HG03558 (cell line): Measurements from ENCODE around the gene TMOD1.

Source experiments
- ATAC-seq: cut with Tn5 transposase; IDR thresholded peaks from one replicate; pipeline ENCODE4 v1.9.1; 2021; ENCODE audit warnings: moderate number of reproducible peaks; ENCODE audit not compliant: unreplicated experiment; ENCODE audit errors: extremely low read depth

Gene TMOD1

GRCh38 chr9:97625620-97626019 is 124.2 kb downstream of the TMOD1 start:
- ATAC-seq: no peak

GRCh38 chr9:97627624-97628023 is 126.2 kb downstream of the TMOD1 start:
- no peak for ATAC-seq

- no peak for ATAC-seq
These were observed 127.2 kb downstream of the TMOD1 start for GRCh38 chr9:97628668-97629067.

DNA sequence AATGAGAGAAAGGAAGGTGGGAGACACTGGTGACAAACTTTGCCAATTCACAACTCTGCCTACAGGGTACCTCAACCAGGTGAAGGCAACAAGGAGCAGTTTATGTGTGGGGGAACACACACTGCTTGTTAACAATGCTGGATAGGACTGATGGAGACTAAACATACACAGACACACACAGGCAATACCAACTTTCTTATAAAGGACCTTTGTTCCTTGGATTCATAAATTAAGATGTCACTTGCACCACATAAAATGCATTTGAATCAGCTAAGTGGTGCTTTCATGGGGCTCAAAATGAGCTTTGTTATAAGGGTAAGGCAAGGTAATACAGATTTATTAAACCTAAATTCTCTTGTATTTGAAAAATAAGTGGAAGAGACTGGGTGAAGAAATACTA is 127.7 kb downstream of the TMOD1 start:
- no peak for ATAC-seq

GRCh38 chr9:97630591-97630990 is 129.1 kb downstream of the TMOD1 start:
- ATAC-seq: no peak

DNA sequence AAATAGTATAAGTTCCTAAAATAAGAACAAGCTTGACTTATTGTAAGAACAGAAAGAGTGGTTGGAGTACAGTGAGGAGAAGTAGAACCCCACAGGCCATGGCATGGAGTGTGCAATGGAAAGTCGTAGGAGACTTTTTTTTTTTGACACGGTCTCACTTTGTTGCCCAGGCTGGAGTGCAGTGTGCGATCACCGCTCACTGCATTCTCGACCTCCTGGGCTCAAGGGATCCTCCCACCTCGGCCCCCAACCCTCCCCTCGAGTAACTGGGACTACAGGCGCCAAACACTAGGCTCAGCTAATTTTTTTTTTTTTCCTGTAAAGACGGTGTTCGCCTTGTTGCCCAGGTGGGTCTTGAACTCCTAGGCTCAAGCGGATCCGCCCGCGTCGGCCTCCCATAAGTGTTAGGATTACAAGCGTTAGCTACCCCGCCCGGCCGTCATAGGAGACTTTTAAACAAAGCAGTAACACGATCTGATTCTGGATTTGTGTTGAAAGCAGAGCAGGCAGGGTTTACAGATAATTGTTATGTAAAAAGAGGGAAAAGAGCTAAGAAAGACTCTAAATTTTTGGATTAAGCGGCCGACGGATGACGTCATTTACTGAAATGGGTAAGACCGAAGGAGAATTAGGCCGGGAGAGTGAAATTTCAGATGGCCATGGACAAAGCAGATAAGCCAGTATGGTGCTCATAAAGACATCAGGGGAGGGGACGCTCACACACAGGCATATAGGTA is 130.9 kb downstream of the TMOD1 start:
- peak; percentile 5 for ATAC-seq

- peak; percentile 81 for ATAC-seq
These were observed 131.8 kb downstream of the TMOD1 start, which contains the start of the genes NCBP1 and TSTD2 for GRCh38 chr9:97632985-97633858. NCBP1 (plus strand) TSS chr9:97633821; CDS start chr9:97633882, 61 bp downstream. TSTD2 (minus strand) TSS chr9:97633368; CDS start chr9:97627562, 5,806 bp downstream.

- ATAC-seq: peak; percentile 4
These were observed 132.5 kb downstream of the TMOD1 start for GRCh38 chr9:97633859-97634490.

- ATAC-seq: no peak
These were observed 133.6 kb downstream of the TMOD1 start for GRCh38 chr9:97635026-97635425.

DNA sequence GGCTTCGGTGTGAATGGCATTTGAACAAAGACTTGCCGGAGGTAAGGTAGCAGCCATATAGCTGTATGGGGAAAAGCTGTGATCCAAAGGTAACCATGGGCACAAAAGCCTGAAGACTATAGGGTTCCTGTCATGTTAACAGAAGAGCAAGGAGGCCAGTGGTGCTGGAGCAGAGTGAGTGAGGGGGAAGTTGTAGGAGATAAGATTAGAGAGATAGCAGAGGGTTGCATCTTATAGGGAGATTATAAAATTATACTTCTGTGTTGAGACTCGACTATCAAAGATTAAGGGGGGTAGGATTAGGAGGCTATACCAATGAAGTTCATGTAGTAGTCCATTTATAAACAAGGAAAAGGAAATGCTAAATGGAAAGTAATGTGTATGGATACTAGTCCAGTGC is 135.4 kb downstream of the TMOD1 start:
- ATAC-seq: no peak

DNA sequence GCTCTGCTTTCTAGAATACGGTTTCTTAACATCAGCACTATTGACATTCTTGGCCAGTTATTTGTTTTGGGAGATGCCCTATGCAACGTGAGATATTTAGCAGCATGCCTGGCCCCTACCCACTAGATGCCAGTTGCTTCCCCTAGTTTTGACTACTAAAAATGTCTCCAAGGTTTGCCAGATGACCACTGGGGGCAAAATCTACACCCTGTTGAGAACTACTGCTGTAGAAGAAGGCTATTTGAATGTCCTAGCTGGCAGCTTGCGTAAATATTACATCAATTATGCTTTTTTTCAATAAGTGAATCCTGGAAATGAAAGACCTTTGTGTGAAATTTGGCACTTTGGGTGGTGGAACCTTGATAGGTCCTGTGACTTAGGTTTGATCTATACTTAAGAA is 137.2 kb downstream of the TMOD1 start:
- ATAC-seq: no peak

DNA sequence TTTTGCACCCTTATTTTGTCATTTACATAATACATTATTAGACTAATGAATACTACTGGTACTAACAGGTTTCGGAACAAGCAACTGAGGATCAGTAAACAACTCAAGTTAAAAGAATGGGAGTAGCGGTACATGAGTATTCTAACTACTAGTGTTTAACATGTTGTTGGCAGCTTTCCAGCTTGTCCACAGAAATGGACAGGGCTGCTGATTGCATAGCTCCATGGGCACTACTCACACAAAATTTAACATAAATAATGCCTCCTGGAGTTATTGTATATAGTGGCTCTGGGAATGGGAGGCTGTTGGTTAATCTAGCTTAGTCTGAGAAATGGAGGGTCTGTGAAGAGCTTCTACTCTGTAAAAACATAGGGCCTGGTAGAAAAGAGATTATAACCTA is 138.9 kb downstream of the TMOD1 start:
- no peak for ATAC-seq

DNA sequence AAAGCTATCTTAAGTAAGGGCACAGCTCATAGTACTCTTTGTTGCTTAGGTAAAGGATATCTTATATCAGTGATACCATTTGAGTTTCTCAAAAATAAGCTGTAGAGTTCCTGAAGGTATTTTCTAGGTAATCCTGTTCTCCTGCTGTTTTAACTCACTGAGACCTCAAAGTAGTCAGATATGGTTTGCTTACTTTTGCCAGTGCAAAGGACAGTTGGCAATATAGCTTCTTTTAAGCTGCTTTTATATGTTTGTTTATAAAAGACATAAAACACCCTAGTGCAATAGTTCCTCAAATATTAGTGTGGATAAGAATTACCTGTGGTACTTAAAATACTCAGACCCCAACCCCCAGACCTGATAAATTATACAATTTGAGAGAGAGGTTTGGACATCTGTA is 144.3 kb downstream of the TMOD1 start:
- ATAC-seq: no peak

GRCh38 chr9:97647996-97648395 is 146.5 kb downstream of the TMOD1 start:
- ATAC-seq: no peak
